CD4-positive, alpha-beta T cell treated with Interleukin-15 for 4 hours (primary cell): ENCODE results near the gene KRT1.

ENCODE experiments used
- DNase-seq: peaks from one replicate; pipeline ENCODE4 v3.0.0-alpha.2; 2020; ENCODE audit warnings: low spot score

Gene KRT1

GRCh38 chr12:52636189-52636588 lies 44.0 kb downstream of the KRT1 start:
- no peak for DNase-seq

GRCh38 chr12:52634266-52635056 lies 45.7 kb downstream of the KRT1 start:
- DNase-seq: no peak

- DNase-seq: no peak
Observed at GRCh38 chr12:52633383-52633782, 46.8 kb downstream of the KRT1 start.

GRCh38 chr12:52632656-52633055 lies 47.6 kb downstream of the KRT1 start:
- no peak for DNase-seq

GRCh38 chr12:52631676-52632459 lies 48.3 kb downstream of the KRT1 start:
- DNase-seq: no peak

GRCh38 chr12:52631264-52631663 lies 48.9 kb downstream of the KRT1 start:
- DNase-seq: no peak

GRCh38 chr12:52630599-52631200 lies 49.5 kb downstream of the KRT1 start:
- DNase-seq: no peak

GRCh38 chr12:52630008-52630500 lies 50.2 kb downstream of the KRT1 start:
- no peak for DNase-seq

GRCh38 chr12:52629281-52630007 lies 50.8 kb downstream of the KRT1 start:
- no peak for DNase-seq

- DNase-seq: no peak
Observed at GRCh38 chr12:52628841-52629240, 51.4 kb downstream of the KRT1 start.

- DNase-seq: no peak
Observed at GRCh38 chr12:52628111-52628507, 52.1 kb downstream of the KRT1 start.

- DNase-seq: no peak
Observed at GRCh38 chr12:52627395-52628110, 52.7 kb downstream of the KRT1 start.
